Uterus (tissue), 4 donors: ENCODE measurements around the gene GABPB1. TPM values are rescaled to one million over a fixed set of nuclear protein-coding genes. Genes with fewer than 3 reads are reported as not detected.

Experiments used
- DNase-seq, 2 donors: peaks; one replicate each; pipeline ENCODE4 v3.0.0-alpha.2; 2019 to 2020
- H3K27ac ChIP-seq, 2 donors: fragments of 200-600 bp; sonication (generic); 1 replicate in 1 of 2; 2 replicates in 1 of 2; pipeline ENCODE4 v1.5.1; 2016 to 2018
- H3K27me3 ChIP-seq, 2 donors: fragments of 200-600 bp; sonication (generic); one replicate each; pipeline ENCODE4 v1.5.1; 2018 to 2019; ENCODE audit warnings: control low read depth in 1 of 2
- H3K36me3 ChIP-seq, 2 donors: fragments of 200-600 bp; sonication (generic); one replicate each; pipeline ENCODE4 v1.5.1; 2019; ENCODE audit warnings: control low read depth in 1 of 2
- H3K4me1 ChIP-seq, 2 donors: fragments of 200-600 bp; sonication (generic); one replicate each; pipeline ENCODE4 v1.5.1; 2018 to 2019; ENCODE audit warnings: control low read depth in 1 of 2
- H3K4me3 ChIP-seq, 2 donors: fragments of 200-600 bp; sonication (generic); 1 replicate in 1 of 2; 2 replicates in 1 of 2; pipeline ENCODE4 v1.5.1; 2018 to 2019; ENCODE audit warnings: mild to moderate bottlenecking in 1 of 2
- H3K9me3 ChIP-seq, 2 donors: fragments of 200-600 bp; sonication (generic); one replicate each; pipeline ENCODE4 v1.5.1; 2019; ENCODE audit warnings: control low read depth in 1 of 2
- POLR2A ChIP-seq, 2 donors: fragments of 450-650 bp; IDR thresholded peaks; one replicate each; pipeline ENCODE4 v1.6.1; 2016; ENCODE audit warnings: antibody characterized with exemption in 2 of 2, mild to moderate bottlenecking in 1 of 2, moderate library complexity in 1 of 2
- intact Hi-C: fragments of 100-400 bp; cut with DNase I; formaldehyde crosslinking; loops from one replicate; pipeline ENCODE4 v1.15.1; 2023; ENCODE audit warnings: low total_unique reads
- total RNA-seq, 4 donors: library from RNA; depleted of rRNA in 3 of 4; stranded (reverse); fragments of >200 nt in 3 of 4; gene quantifications; one replicate each; pipeline versions ENCODE4 v1.1.0 to v1.2.4, GENCODE V29; 2014 to 2023
- TF ChIP-seq, protein P1 (sequence below), 4 experiments: fragments of 200-600 bp in 2 of 4; fragments of 450-650 bp in 2 of 4; sonication (generic) in 2 of 4; IDR thresholded peaks; one replicate each; pipeline ENCODE4 v1.5.1; 2016 to 2019; ENCODE audit warnings: antibody characterized with exemption in 4 of 4, mild to moderate bottlenecking in 2 of 4, moderate library complexity in 1 of 4
- donor health status: DM: yes; HTN: yes; CAD: no.

Gene GABPB1
- total RNA-seq, 4 donors from 2014 or later, result 21.2 to 58.1 (median 34.0) TPM

DNA sequence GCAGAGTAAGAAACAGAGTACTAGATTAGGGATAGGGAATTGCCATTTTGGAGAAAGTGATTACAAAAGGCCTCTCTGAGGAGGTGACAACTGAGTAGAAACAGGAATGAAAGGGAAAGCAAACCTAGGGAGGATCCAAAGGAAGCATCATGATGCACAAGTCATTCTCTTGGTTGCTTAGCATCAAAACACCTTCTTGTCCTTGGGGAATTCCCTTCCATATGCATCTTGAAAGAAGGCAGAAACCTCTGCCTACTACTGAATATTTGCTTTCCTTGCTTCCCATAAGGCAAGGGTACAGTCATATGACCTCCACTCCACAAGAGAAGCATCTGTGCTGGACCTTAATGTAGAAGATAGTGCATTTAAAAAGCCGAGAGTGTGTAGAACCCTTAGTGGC lies 24.1 kb downstream of the GABPB1 start:
- Histone ChIP-seq H3K4me3 (no peak overlapping the region), H3K27ac (no peak overlapping the region), H3K4me1 (no peaks in the 10 kb centered on the region), H3K36me3 (no peaks in the 10 kb centered on the region), H3K27me3 (no peaks in the 10 kb centered on the region), H3K9me3 (no peaks in the 10 kb centered on the region)
- TF ChIP-seq, protein P1, sequence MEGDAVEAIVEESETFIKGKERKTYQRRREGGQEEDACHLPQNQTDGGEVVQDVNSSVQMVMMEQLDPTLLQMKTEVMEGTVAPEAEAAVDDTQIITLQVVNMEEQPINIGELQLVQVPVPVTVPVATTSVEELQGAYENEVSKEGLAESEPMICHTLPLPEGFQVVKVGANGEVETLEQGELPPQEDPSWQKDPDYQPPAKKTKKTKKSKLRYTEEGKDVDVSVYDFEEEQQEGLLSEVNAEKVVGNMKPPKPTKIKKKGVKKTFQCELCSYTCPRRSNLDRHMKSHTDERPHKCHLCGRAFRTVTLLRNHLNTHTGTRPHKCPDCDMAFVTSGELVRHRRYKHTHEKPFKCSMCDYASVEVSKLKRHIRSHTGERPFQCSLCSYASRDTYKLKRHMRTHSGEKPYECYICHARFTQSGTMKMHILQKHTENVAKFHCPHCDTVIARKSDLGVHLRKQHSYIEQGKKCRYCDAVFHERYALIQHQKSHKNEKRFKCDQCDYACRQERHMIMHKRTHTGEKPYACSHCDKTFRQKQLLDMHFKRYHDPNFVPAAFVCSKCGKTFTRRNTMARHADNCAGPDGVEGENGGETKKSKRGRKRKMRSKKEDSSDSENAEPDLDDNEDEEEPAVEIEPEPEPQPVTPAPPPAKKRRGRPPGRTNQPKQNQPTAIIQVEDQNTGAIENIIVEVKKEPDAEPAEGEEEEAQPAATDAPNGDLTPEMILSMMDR (IDR thresholded peaks at IDR 0.05), result no peak
- TF ChIP-seq POLR2A (IDR thresholded peaks at IDR 0.05), result no peak
- no peak for DNase-seq
- intact Hi-C loops, result no loop called here

DNA sequence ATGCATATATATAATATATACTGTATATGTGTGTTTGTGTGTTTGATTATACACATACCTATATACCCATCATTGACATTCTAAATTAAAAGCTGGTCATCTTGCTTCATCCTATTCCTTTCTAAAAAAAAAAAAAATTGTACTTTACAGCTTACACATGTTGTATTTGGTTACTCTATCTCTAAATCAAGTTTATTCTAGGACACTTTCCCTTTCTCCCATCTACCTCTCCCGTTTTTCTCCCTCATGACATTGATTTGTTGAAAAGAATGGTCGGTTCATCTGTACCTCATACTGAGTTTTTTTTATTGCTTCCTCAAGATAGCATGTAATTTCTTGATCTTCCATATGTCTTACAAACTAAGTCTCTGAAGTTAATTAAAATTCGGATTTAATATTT lies 26.9 kb downstream of the GABPB1 start:
- Histone ChIP-seq H3K36me3 (no peaks in the 10 kb centered on the region), H3K4me3 (no peak overlapping the region), H3K4me1 (no peaks in the 10 kb centered on the region), H3K27me3 (no peaks in the 10 kb centered on the region), H3K27ac (no peak overlapping the region), H3K9me3 (no peaks in the 10 kb centered on the region)
- intact Hi-C loops, result no loop called here
- no peak for DNase-seq
- TF ChIP-seq, protein P1 (IDR thresholded peaks at IDR 0.05), result no peak
- TF ChIP-seq POLR2A (IDR thresholded peaks at IDR 0.05), result no peak

DNA sequence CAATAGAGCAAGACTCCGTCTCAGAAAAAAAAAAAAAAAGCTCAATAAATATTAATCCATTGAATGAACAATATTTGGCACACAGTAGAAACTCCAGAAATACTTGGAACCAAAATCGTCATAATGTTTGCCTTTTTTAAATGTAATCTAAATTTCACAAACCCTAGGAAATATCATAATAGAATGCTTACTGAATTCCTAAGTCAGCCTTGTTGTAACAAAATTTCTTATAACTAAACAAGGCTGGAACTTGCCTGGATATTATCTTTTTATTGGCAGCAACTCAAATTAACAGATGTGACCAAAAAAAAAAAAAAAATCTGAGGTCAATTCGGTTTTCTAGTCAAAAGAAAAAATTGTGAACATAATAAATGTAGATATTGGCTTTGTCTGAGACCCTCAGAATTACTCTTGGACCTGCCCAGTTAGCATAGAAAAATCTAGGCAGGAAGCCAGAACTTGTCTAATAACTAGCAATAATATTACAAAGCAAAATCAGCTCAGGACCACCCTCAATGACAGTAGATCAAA lies 33.3 kb downstream of the GABPB1 start:
- Histone ChIP-seq H3K27me3 (no peaks in the 10 kb centered on the region), H3K36me3 (no peaks in the 10 kb centered on the region), H3K4me3 (no peak overlapping the region), H3K4me1 (no peaks in the 10 kb centered on the region), H3K27ac (no peak overlapping the region), H3K9me3 (no peaks in the 10 kb centered on the region)
- no peak for TF ChIP-seq POLR2A (IDR thresholded peaks at IDR 0.05)
- TF ChIP-seq, protein P1 (IDR thresholded peaks at IDR 0.05), result no peak
- no peak for DNase-seq
- intact Hi-C loops, result no loop called here

DNA sequence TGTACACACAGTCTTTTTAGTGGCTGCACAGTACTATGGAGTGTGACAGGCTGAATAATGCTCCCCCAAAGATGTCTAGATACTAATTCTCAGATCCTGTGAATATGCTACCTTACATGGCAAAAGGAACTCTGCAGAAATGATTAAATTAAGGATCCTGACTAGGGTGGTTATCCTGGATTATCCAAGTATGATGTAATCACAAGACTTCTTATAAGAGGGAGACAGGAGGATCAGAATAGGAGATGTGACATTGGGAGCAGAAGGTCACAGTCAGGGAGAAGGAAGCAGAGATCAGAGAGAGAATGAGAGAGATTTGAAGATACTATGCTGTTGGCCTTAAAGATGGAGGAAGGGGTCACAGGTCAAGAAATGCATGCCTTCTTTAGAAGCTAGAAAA lies 34.5 kb downstream of the GABPB1 start:
- intact Hi-C loops, result no loop called here
- no peaks in the 10 kb centered on the region for H3K4me1 ChIP-seq
- H3K27ac ChIP-seq, result no peak overlapping the region
- no peaks in the 10 kb centered on the region for H3K36me3 ChIP-seq
- H3K27me3 ChIP-seq, result no peaks in the 10 kb centered on the region
- H3K4me3 ChIP-seq, result no peak overlapping the region
- TF ChIP-seq POLR2A (IDR thresholded peaks at IDR 0.05), result no peak
- TF ChIP-seq, protein P1 (IDR thresholded peaks at IDR 0.05), result no peak
- no peaks in the 10 kb centered on the region for H3K9me3 ChIP-seq
- no peak for DNase-seq

DNA sequence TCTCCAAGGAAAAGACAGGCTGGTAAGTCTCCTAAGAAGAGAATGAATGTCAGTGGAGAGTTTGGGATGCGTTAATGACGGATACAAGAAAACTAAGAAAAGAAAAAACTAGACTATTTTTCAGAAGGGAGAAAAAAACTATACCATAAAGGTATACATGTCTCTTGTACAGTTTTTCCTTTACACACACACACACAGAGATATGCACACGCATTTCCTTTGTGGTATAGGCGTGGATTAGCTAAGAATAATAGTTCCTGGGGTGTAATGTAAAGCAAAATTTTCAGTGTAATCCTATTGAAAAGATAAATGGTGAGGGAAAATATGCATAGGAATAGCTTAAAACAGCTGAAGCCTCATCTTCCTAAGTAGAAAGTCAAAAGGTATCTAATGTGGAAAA lies 36.3 kb downstream of the GABPB1 start:
- Histone ChIP-seq H3K9me3 (no peaks in the 10 kb centered on the region), H3K4me1 (no peaks in the 10 kb centered on the region), H3K27ac (no peak overlapping the region), H3K27me3 (no peaks in the 10 kb centered on the region), H3K4me3 (no peak overlapping the region), H3K36me3 (no peaks in the 10 kb centered on the region)
- intact Hi-C loops, result no loop called here
- DNase-seq, result no peak
- TF ChIP-seq POLR2A (IDR thresholded peaks at IDR 0.05), result no peak
- TF ChIP-seq, protein P1 (IDR thresholded peaks at IDR 0.05), result no peak
